Suprapubic skin (tissue), 4 donors: ENCODE measurements around the gene SORCS1.
"Not testable (repeated sequence)": the region's sequence is repeated elsewhere in the genome, so short reads cannot be mapped to it uniquely, and the experiment has no call there.

Source experiments
- EP300 ChIP-seq: sonication (generic); formaldehyde crosslinking; IDR thresholded peaks from one replicate; pipeline ENCODE4 v1.6.1; 2017; ENCODE audit warnings: antibody characterized with exemption
- POLR2A ChIP-seq, 2 donors: fragments of 450-650 bp; IDR thresholded peaks; one replicate each; pipeline ENCODE4 v1.6.1; 2017; ENCODE audit warnings: antibody characterized with exemption in 2 of 2, mild to moderate bottlenecking in 2 of 2, moderate library complexity in 2 of 2
- POLR2AphosphoS5 ChIP-seq, 3 donors: sonication (generic); formaldehyde crosslinking; IDR thresholded peaks; one replicate each; pipeline ENCODE4 v1.6.1; 2017; ENCODE audit warnings: antibody characterized with exemption in 3 of 3

GRCh38 chr10:107024033-107024432 lies 140.5 kb downstream of the SORCS1 start:
- TF ChIP-seq EP300; POLR2AphosphoS5 (IDR thresholded peaks at IDR 0.05); POLR2A (IDR thresholded peaks at IDR 0.05): not testable (repeated sequence)
